MM.1S (cell line): ENCODE data around the gene MOCOS.

Experiments
- DNase-seq: peaks from one replicate; pipeline ENCODE4 v3.0.0-alpha.2; 2015
- H2AFZ ChIP-seq: fragments of 300-600 bp; sonication (generic); 2 replicates; pipeline ENCODE4 v1.6.0; 2016; ENCODE audit warnings: antibody characterized with exemption, low read length
- H3F3A ChIP-seq: fragments of 300-600 bp; sonication (generic); 2 replicates; pipeline ENCODE4 v1.6.1; 2016; ENCODE audit warnings: mild to moderate bottlenecking, antibody characterized with exemption, low read length, moderate library complexity, mixed read lengths; ENCODE audit not compliant: insufficient read depth
- H3K27ac ChIP-seq: fragments of 300-600 bp; sonication (generic); 2 replicates; pipeline ENCODE4 v1.5.1; 2016; ENCODE audit warnings: mild to moderate bottlenecking, low read length
- H3K27me3 ChIP-seq: fragments of 300-600 bp; sonication (generic); replicated peaks from 2 replicates; pipeline ENCODE4 v1.6.0; 2016; ENCODE audit warnings: low read length; ENCODE audit not compliant: insufficient read depth
- H3K36me3 ChIP-seq: fragments of 300-600 bp; sonication (generic); replicated peaks from 2 replicates; pipeline ENCODE4 v1.6.1; 2016; ENCODE audit warnings: mild to moderate bottlenecking, low read length, mixed read lengths; ENCODE audit not compliant: insufficient read depth
- H3K4me1 ChIP-seq: fragments of 300-600 bp; sonication (generic); 2 replicates; pipeline ENCODE4 v1.6.1; 2016; ENCODE audit warnings: low read length, mixed read lengths
- H3K4me2 ChIP-seq: fragments of 300-600 bp; sonication (generic); 2 replicates; pipeline ENCODE4 v1.6.0; 2016; ENCODE audit warnings: low read depth, low read length
- H3K4me3 ChIP-seq: fragments of 300-600 bp; sonication (generic); 2 replicates; pipeline ENCODE4 v1.5.1; 2016; ENCODE audit warnings: low read length, mixed read lengths
- H3K79me2 ChIP-seq: fragments of 300-600 bp; sonication (generic); 2 replicates; pipeline ENCODE4 v1.6.1; 2016; ENCODE audit warnings: mixed run types, low read length, mixed read lengths
- H3K9ac ChIP-seq: fragments of 300-600 bp; sonication (generic); 2 replicates; pipeline ENCODE4 v1.6.1; 2016; ENCODE audit warnings: low read length, mixed read lengths
- H3K9me2 ChIP-seq: fragments of 300-600 bp; sonication (generic); replicated peaks from 2 replicates; pipeline ENCODE4 v1.6.1; 2016; ENCODE audit warnings: mild to moderate bottlenecking, low read length, mixed read lengths; ENCODE audit not compliant: insufficient read depth
- H3K9me3 ChIP-seq: fragments of 300-600 bp; sonication (generic); replicated peaks from 2 replicates; pipeline ENCODE4 v1.6.1; 2016; ENCODE audit warnings: mild to moderate bottlenecking, low read length, mixed read lengths; ENCODE audit not compliant: insufficient read depth
- H4K20me1 ChIP-seq: fragments of 300-600 bp; sonication (generic); 2 replicates; pipeline ENCODE4 v1.6.1; 2016; ENCODE audit warnings: mild to moderate bottlenecking, low read length, moderate library complexity, mixed read lengths; ENCODE audit not compliant: insufficient read depth
- EZH2 ChIP-seq: fragments of 300-600 bp; sonication (generic); optimal IDR thresholded peaks from 2 replicates; pipeline ENCODE3; 2017; ENCODE audit warnings: low read depth, mild to moderate bottlenecking, antibody characterized with exemption, low read length, mixed read lengths
- EZH2phosphoT487 ChIP-seq: fragments of 300-600 bp; sonication (generic); IDR thresholded peaks from 2 replicates; pipeline ENCODE4 v1.6.1; 2018; ENCODE audit warnings: antibody characterized with exemption, low read length
- TF ChIP-seq, protein P1 (sequence below): fragments of 300-600 bp; sonication (generic); IDR thresholded peaks from 2 replicates; pipeline ENCODE4 v1.5.1; 2016; ENCODE audit warnings: antibody characterized with exemption, low read length, mixed read lengths

MOCOS gene

DNA sequence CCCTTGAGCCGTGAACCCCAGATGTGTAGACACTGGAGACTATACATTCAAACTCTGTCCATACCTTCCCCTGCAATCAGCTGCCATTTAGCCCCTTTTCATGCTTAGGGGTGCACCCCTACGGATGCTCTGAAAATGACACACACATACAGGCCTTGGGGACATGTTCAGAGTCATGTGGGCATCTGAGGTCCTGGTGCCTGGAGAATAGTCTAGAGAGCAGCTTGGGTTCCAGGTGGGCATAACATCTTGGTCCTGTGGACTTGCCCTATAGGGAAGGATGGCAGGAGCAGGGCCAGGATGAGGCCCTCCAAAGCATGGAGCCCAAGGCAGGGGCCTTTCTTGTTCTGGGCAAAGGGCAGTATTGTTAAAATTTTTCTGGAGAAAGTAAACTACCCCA lies 100.4 kb downstream of the MOCOS start:
- Histone ChIP-seq H3F3A (no peaks in the 10 kb centered on the region), H3K27ac (no peak overlapping the region), H3K79me2 (no peaks in the 10 kb centered on the region), H3K4me3 (no peak overlapping the region), H3K27me3 (no peaks in the 10 kb centered on the region), H3K9me2 (no peaks in the 10 kb centered on the region), H3K4me1 (no peaks in the 10 kb centered on the region), H4K20me1 (no peaks in the 10 kb centered on the region), H3K36me3 (no peaks in the 10 kb centered on the region), H3K9ac (no peak overlapping the region), H3K9me3 (no peaks in the 10 kb centered on the region), H3K4me2 (no peak overlapping the region), H2AFZ (no peak overlapping the region)
- TF ChIP-seq, protein P1, sequence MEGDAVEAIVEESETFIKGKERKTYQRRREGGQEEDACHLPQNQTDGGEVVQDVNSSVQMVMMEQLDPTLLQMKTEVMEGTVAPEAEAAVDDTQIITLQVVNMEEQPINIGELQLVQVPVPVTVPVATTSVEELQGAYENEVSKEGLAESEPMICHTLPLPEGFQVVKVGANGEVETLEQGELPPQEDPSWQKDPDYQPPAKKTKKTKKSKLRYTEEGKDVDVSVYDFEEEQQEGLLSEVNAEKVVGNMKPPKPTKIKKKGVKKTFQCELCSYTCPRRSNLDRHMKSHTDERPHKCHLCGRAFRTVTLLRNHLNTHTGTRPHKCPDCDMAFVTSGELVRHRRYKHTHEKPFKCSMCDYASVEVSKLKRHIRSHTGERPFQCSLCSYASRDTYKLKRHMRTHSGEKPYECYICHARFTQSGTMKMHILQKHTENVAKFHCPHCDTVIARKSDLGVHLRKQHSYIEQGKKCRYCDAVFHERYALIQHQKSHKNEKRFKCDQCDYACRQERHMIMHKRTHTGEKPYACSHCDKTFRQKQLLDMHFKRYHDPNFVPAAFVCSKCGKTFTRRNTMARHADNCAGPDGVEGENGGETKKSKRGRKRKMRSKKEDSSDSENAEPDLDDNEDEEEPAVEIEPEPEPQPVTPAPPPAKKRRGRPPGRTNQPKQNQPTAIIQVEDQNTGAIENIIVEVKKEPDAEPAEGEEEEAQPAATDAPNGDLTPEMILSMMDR = no peak
- no peak for TF ChIP-seq EZH2phosphoT487
- no peak for TF ChIP-seq EZH2
- DNase-seq = no peak

- Histone ChIP-seq H3K27me3 (no peaks in the 10 kb centered on the region), H3K9ac (no peak overlapping the region), H3K36me3 (no peaks in the 10 kb centered on the region), H3K9me3 (no peaks in the 10 kb centered on the region), H3F3A (no peaks in the 10 kb centered on the region), H2AFZ (no peak overlapping the region), H3K79me2 (no peaks in the 10 kb centered on the region), H3K9me2 (no peaks in the 10 kb centered on the region), H3K4me1 (no peaks in the 10 kb centered on the region), H4K20me1 (no peaks in the 10 kb centered on the region), H3K4me2 (no peak overlapping the region), H3K4me3 (no peak overlapping the region), H3K27ac (no peak overlapping the region)
- no peak for TF ChIP-seq EZH2phosphoT487
- DNase-seq = no peak
Observed at GRCh38 chr18:36288689-36289088, 101.4 kb downstream of the MOCOS start.

GRCh38 chr18:36294031-36294430 lies 106.7 kb downstream of the MOCOS start:
- H3K9me2 ChIP-seq = no peaks in the 10 kb centered on the region
- no peak for DNase-seq
- H2AFZ ChIP-seq = no peak overlapping the region
- no peaks in the 10 kb centered on the region for H3F3A ChIP-seq
- no peak overlapping the region for H3K27ac ChIP-seq
- no peaks in the 10 kb centered on the region for H3K36me3 ChIP-seq
- H3K4me2 ChIP-seq = no peak overlapping the region
- no peaks in the 10 kb centered on the region for H3K9me3 ChIP-seq
- no peaks in the 10 kb centered on the region for H4K20me1 ChIP-seq
- no peaks in the 10 kb centered on the region for H3K79me2 ChIP-seq
- no peak overlapping the region for H3K9ac ChIP-seq
- H3K4me3 ChIP-seq = no peak overlapping the region
- TF ChIP-seq EZH2phosphoT487 (no peak), EZH2 (no peak)
- TF ChIP-seq, protein P1 = no peak
- H3K27me3 ChIP-seq = no peaks in the 10 kb centered on the region
- no peaks in the 10 kb centered on the region; the same call in 1 of the 2 replicates for H3K4me1 ChIP-seq

DNA sequence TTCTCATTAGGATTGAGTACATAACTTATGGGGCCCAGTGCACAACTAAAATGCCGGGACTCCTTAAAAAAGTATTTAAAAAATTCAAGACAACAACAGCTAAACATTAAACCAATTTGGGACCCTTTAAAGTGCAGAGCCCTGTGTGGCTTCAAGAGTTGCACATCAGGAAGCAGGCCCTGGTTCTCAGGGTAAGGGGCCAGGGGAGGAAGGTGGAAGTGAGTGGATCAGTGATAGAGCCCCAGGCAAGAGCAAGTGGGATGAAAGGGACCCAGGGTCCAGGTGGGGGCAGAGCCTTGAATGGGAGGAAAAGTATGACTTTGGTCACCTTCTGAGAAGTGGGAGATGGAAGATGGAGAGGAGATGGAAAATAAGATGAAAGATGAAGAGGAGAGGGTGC lies 107.9 kb downstream of the MOCOS start:
- DNase-seq = no peak
- Histone ChIP-seq H3K4me1 (no peaks in the 10 kb centered on the region; the same call in 1 of the 2 replicates), H3K9ac (no peak overlapping the region), H3K9me2 (no peaks in the 10 kb centered on the region), H3K79me2 (no peaks in the 10 kb centered on the region), H3K36me3 (no peaks in the 10 kb centered on the region), H3K4me2 (no peak overlapping the region), H3K27me3 (no peaks in the 10 kb centered on the region), H3F3A (no peaks in the 10 kb centered on the region), H3K9me3 (no peaks in the 10 kb centered on the region), H4K20me1 (no peaks in the 10 kb centered on the region), H3K4me3 (no peak overlapping the region), H2AFZ (no peak overlapping the region), H3K27ac (no peak overlapping the region)
- TF ChIP-seq EZH2 = no peak
